ENCODE data around the gene PASK. TPM values are rescaled to one million over a fixed set of nuclear protein-coding genes. Genes with fewer than 3 reads are reported as not detected.

Gene PASK
- total and polyA plus RNA-seq, 2 experiments from 2014 or later, result 2.5 to 8.8 TPM

DNA sequence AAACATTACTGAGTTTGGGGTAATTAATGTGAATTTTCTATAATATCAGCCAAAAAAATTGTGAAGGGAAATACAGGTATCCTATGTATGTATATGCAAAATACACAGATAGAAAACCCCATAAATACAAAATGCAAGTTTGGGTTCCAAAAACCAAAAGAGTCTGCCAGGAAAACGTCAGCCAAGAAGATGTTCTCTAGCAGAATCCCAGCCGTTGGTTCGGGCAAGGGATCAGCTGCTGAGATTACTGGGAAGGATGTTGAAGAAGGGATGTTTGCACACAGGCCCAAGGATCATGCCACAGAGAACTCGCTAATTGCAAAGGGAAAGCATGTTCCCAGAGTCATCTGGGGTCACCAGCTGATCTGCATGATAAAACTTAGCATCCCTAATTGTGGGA is 29.7 kb upstream of the PASK start:
- no peak for DNase-seq (ENCODE audit: low spot score)
- Histone ChIP-seq H4K20me1 (ENCODE audit: insufficient read depth, poor library complexity, severe bottlenecking) (no peaks in the 10 kb centered on the region), H3K9me2 (replicated peaks; ENCODE audit: insufficient read depth) (no peaks in the 10 kb centered on the region), H3K79me2 (no peaks in the 10 kb centered on the region), H3K9me3 (ENCODE audit: low read depth) (no peaks in the 10 kb centered on the region), H3K4me1 (ENCODE audit: insufficient read depth) (no peaks in the 10 kb centered on the region), H3K27me3 (no peaks in the 10 kb centered on the region), H2AFZ (no peak overlapping the region), H3K4me3 (no peak overlapping the region), H3K4me2 (no peak overlapping the region), H3K27ac (no peak overlapping the region), H3K36me3 (replicated peaks; ENCODE audit: insufficient read depth, low read depth) (no peaks in the 10 kb centered on the region)
- TF ChIP-seq, protein P1, sequence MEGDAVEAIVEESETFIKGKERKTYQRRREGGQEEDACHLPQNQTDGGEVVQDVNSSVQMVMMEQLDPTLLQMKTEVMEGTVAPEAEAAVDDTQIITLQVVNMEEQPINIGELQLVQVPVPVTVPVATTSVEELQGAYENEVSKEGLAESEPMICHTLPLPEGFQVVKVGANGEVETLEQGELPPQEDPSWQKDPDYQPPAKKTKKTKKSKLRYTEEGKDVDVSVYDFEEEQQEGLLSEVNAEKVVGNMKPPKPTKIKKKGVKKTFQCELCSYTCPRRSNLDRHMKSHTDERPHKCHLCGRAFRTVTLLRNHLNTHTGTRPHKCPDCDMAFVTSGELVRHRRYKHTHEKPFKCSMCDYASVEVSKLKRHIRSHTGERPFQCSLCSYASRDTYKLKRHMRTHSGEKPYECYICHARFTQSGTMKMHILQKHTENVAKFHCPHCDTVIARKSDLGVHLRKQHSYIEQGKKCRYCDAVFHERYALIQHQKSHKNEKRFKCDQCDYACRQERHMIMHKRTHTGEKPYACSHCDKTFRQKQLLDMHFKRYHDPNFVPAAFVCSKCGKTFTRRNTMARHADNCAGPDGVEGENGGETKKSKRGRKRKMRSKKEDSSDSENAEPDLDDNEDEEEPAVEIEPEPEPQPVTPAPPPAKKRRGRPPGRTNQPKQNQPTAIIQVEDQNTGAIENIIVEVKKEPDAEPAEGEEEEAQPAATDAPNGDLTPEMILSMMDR (IDR thresholded peaks at IDR 0.05; ENCODE audit: poor library complexity), result no peak
- no peak for TF ChIP-seq EZH2phosphoT487 (IDR thresholded peaks at IDR 0.05; ENCODE audit: low read depth, severe bottlenecking, unreplicated experiment)
- no peak for TF ChIP-seq EZH2 (IDR thresholded peaks at IDR 0.05; ENCODE audit: borderline replicate concordance)
- WGBS (ENCODE audit: low lambda C conversion rate, missing lambda C conversion rate), result 92% methylated on average over 4 of the region's 4 CpGs

- 97% methylated on average over 12 of the region's 12 CpGs for WGBS (ENCODE audit: low lambda C conversion rate, missing lambda C conversion rate)
- no peaks in the 10 kb centered on the region for H3K79me2 ChIP-seq
- H2AFZ ChIP-seq, result no peak overlapping the region
- no peak for DNase-seq (ENCODE audit: low spot score)
- H3K9me3 ChIP-seq (ENCODE audit: low read depth), result no peaks in the 10 kb centered on the region
- no peaks in the 10 kb centered on the region for H3K4me1 ChIP-seq (ENCODE audit: insufficient read depth)
- no peaks in the 10 kb centered on the region for H3K36me3 ChIP-seq (replicated peaks; ENCODE audit: insufficient read depth, low read depth)
- no peak overlapping the region for H3K27ac ChIP-seq
- no peaks in the 10 kb centered on the region for H3K27me3 ChIP-seq
- no peak overlapping the region for H3K4me2 ChIP-seq
- TF ChIP-seq, protein P1 (IDR thresholded peaks at IDR 0.05; ENCODE audit: poor library complexity), result no peak
- TF ChIP-seq EZH2 (IDR thresholded peaks at IDR 0.05; ENCODE audit: borderline replicate concordance) (no peak), EZH2phosphoT487 (IDR thresholded peaks at IDR 0.05; ENCODE audit: low read depth, severe bottlenecking, unreplicated experiment) (no peak)
- H3K4me3 ChIP-seq, result no peak overlapping the region
- no peaks in the 10 kb centered on the region for H4K20me1 ChIP-seq (ENCODE audit: insufficient read depth, poor library complexity, severe bottlenecking)
- H3K9me2 ChIP-seq (replicated peaks; ENCODE audit: insufficient read depth), result no peaks in the 10 kb centered on the region
Measured at GRCh38 chr2:241177526-241178334, 28.5 kb upstream of the PASK start.

DNA sequence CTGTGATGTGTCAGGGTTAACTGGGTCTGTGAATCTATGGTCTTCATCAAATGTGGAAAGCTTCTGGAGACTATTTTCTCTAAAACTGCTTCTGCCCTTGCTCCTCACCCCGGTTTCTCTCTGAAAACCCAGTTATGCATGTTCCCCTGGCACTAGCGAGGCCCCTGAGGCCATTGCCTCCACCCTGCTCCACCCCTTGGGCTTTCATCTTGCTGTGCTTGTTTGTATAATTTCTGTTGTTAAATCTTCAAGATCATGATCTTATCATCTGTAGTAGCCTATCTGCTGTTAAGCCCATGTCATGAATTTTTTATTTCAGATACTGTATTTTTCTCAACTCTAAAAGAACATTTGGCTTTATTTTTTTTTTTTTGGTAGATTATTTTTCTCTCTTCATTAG is 24.3 kb upstream of the PASK start:
- Histone ChIP-seq H3K9me2 (replicated peaks; ENCODE audit: insufficient read depth) (no peaks in the 10 kb centered on the region), H3K27me3 (no peaks in the 10 kb centered on the region), H3K36me3 (replicated peaks; ENCODE audit: insufficient read depth, low read depth) (no peaks in the 10 kb centered on the region), H4K20me1 (ENCODE audit: insufficient read depth, poor library complexity, severe bottlenecking) (no peaks in the 10 kb centered on the region), H3K27ac (no peak overlapping the region), H3K4me2 (no peak overlapping the region), H3K4me1 (ENCODE audit: insufficient read depth) (no peaks in the 10 kb centered on the region), H3K79me2 (no peaks in the 10 kb centered on the region), H3K9me3 (ENCODE audit: low read depth) (no peaks in the 10 kb centered on the region), H3K4me3 (no peak overlapping the region), H2AFZ (no peak overlapping the region)
- DNase-seq (ENCODE audit: low spot score), result no peak
- 82% methylated on average over 2 of the region's 2 CpGs for WGBS (ENCODE audit: low lambda C conversion rate, missing lambda C conversion rate)
- TF ChIP-seq, protein P1 (IDR thresholded peaks at IDR 0.05; ENCODE audit: poor library complexity), result no peak
- no peak for TF ChIP-seq EZH2phosphoT487 (IDR thresholded peaks at IDR 0.05; ENCODE audit: low read depth, severe bottlenecking, unreplicated experiment)
- TF ChIP-seq EZH2 (IDR thresholded peaks at IDR 0.05; ENCODE audit: borderline replicate concordance), result no peak

Data from hepatocyte (in vitro differentiated cells).